Liver (tissue), 9 donors: ENCODE results near the gene PLOD3. TPM values are rescaled to one million over a fixed set of nuclear protein-coding genes. Genes with fewer than 3 reads are reported as not detected.

Experiments used
- DNase-seq: peaks from one replicate; pipeline ENCODE4 v3.0.0-alpha.2; 2017; ENCODE audit warnings: low spot score
- H3K27ac ChIP-seq, 2 donors: one replicate each; pipeline ENCODE4 v1.7.0; 2013; ENCODE audit warnings: inconsistent platforms in 2 of 2, low read length in 2 of 2, control low read depth in 1 of 2, low read depth in 1 of 2, mild to moderate bottlenecking in 1 of 2
- H3K27me3 ChIP-seq, 4 donors: one replicate each; pipeline versions ENCODE4 v1.6.1 to v1.7.0; 2013; ENCODE audit warnings: low read length in 3 of 4, inconsistent platforms in 1 of 4, mild to moderate bottlenecking in 1 of 4, moderate library complexity in 1 of 4; ENCODE audit not compliant: control insufficient read depth in 4 of 4, insufficient read depth in 4 of 4
- H3K36me3 ChIP-seq, 4 donors: one replicate each; pipeline versions ENCODE4 v1.6.1 to v1.7.0; 2013; ENCODE audit warnings: low read length in 3 of 4, mild to moderate bottlenecking in 3 of 4, low read depth in 1 of 4, moderate library complexity in 1 of 4; ENCODE audit not compliant: control insufficient read depth in 4 of 4, insufficient read depth in 3 of 4
- H3K4me1 ChIP-seq, 4 donors: one replicate each; pipeline versions ENCODE4 v1.6.1 to v1.7.0; 2013; ENCODE audit warnings: low read length in 3 of 4, mild to moderate bottlenecking in 3 of 4, moderate library complexity in 1 of 4; ENCODE audit not compliant: control insufficient read depth in 4 of 4, insufficient read depth in 4 of 4
- H3K4me3 ChIP-seq, 3 donors: one replicate each; pipeline versions ENCODE4 v1.6.1 to v1.7.0; 2013; ENCODE audit warnings: low read length in 3 of 3, control low read depth in 1 of 3, low read depth in 1 of 3, mild to moderate bottlenecking in 1 of 3
- H3K9ac ChIP-seq, 2 donors: one replicate each; pipeline ENCODE4 v1.7.0; 2013; ENCODE audit warnings: low read length in 2 of 2, mild to moderate bottlenecking in 2 of 2, moderate library complexity in 2 of 2, control low read depth in 1 of 2, low read depth in 1 of 2
- H3K9me3 ChIP-seq, 4 donors: one replicate each; pipeline versions ENCODE4 v1.6.1 to v1.7.0; 2013; ENCODE audit warnings: low read length in 3 of 4; ENCODE audit not compliant: control insufficient read depth in 4 of 4
- ATF3 ChIP-seq: IDR thresholded peaks from 2 replicates; pipeline ENCODE4 v1.6.1; 2016; ENCODE audit warnings: antibody characterized with exemption
- CTCF ChIP-seq: fragments of 150-350 bp; IDR thresholded peaks from 2 replicates; pipeline ENCODE4 v1.5.1; 2017; ENCODE audit warnings: improper control_type of control experiment, low read depth, low read length; ENCODE audit not compliant: missing input control
- EGR1 ChIP-seq, 2 donors: IDR thresholded peaks; 2 replicates each; pipeline ENCODE4 v1.6.1; 2016 to 2018; ENCODE audit warnings: antibody characterized with exemption in 2 of 2, low read depth in 2 of 2
- FOXA1 ChIP-seq: IDR thresholded peaks from 2 replicates; pipeline ENCODE4 v1.6.1; 2016; ENCODE audit warnings: antibody characterized with exemption
- FOXA2 ChIP-seq: IDR thresholded peaks from 2 replicates; pipeline ENCODE4 v1.6.1; 2016; ENCODE audit warnings: antibody characterized with exemption
- GABPA ChIP-seq, 2 donors: IDR thresholded peaks in 1 of 2; conservative IDR thresholded peaks in 1 of 2; 2 replicates each; pipeline ENCODE4 v1.6.1; 2016; ENCODE audit warnings: antibody characterized with exemption in 2 of 2, mild to moderate bottlenecking in 1 of 2, moderate library complexity in 1 of 2
- HNF4A ChIP-seq, 2 donors: conservative IDR thresholded peaks; 2 replicates each; pipeline ENCODE4 v1.6.1; 2016; ENCODE audit warnings: antibody characterized with exemption in 2 of 2, mild to moderate bottlenecking in 2 of 2
- HNF4G ChIP-seq: IDR thresholded peaks from 2 replicates; pipeline ENCODE4 v1.6.1; 2016; ENCODE audit warnings: antibody characterized with exemption
- JUND ChIP-seq, 2 donors: IDR thresholded peaks; 2 replicates each; pipeline ENCODE4 v1.6.1; 2016; ENCODE audit warnings: antibody characterized with exemption in 2 of 2
- MAX ChIP-seq: IDR thresholded peaks from 2 replicates; pipeline ENCODE4 v1.6.1; 2016; ENCODE audit warnings: antibody characterized with exemption
- NR2F2 ChIP-seq: IDR thresholded peaks from 2 replicates; pipeline ENCODE4 v1.6.1; 2016; ENCODE audit warnings: antibody characterized with exemption
- RAD21 ChIP-seq, 2 donors: IDR thresholded peaks; 2 replicates each; pipeline ENCODE4 v1.6.1; 2016; ENCODE audit warnings: antibody characterized with exemption in 2 of 2, mild to moderate bottlenecking in 2 of 2
- REST ChIP-seq: IDR thresholded peaks from 2 replicates; pipeline ENCODE4 v1.6.1; 2016; ENCODE audit warnings: antibody characterized with exemption, mild to moderate bottlenecking
- RXRA ChIP-seq, 2 donors: IDR thresholded peaks; 2 replicates each; pipeline ENCODE4 v1.6.1; 2017 to 2018; ENCODE audit warnings: antibody characterized with exemption in 2 of 2, mild to moderate bottlenecking in 1 of 2
- SP1 ChIP-seq: IDR thresholded peaks from 2 replicates; pipeline ENCODE4 v1.6.1; 2018; ENCODE audit warnings: antibody characterized with exemption, mild to moderate bottlenecking
- TAF1 ChIP-seq: conservative IDR thresholded peaks from 2 replicates; pipeline ENCODE4 v1.6.1; 2016; ENCODE audit warnings: antibody characterized with exemption, mild to moderate bottlenecking
- YY1 ChIP-seq: IDR thresholded peaks from 2 replicates; pipeline ENCODE4 v1.6.1; 2016; ENCODE audit warnings: antibody characterized with exemption, mild to moderate bottlenecking
- ZBTB33 ChIP-seq: IDR thresholded peaks from 2 replicates; pipeline ENCODE4 v1.6.1; 2016; ENCODE audit warnings: antibody characterized with exemption
- WGBS: extraction: QIAGEN DNeasy Blood & Tissue Kit; methylation state at CpG from one replicate; pipeline ENCODE4 v1.1.7; 2013; 5-methylcytosine and 5-hydroxymethylcytosine counted together
- polyA plus RNA-seq, 2 donors: library from polyadenylated mRNA; stranded (reverse) in 1 of 2; unstranded in 1 of 2; fragments of 200-250 nt in 1 of 2; fragments of >200 nt in 1 of 2; fragmentation: Nextera tagmentation in 1 of 2; extraction: Ambion mirVana in 1 of 2; gene quantifications; one replicate each; pipeline versions ENCODE4 v1.2.1 to v1.2.3, GENCODE V29; 2013 to 2015
- total RNA-seq, 2 donors: library from RNA; depleted of rRNA; stranded (reverse); fragments of >200 nt; gene quantifications; one replicate each; pipeline ENCODE4 v1.2.3, GENCODE V29; 2014
- donor health status: healthy.
- donor health status: healthy.
- donor health status: healthy.
- donor health status: healthy.
- donor health status: healthy.

PLOD3 gene
- 10 to 100 TPM; 19.4 to 32.1 TPM for total RNA-seq
- 10 to 100 TPM; 23.2 to 42.9 TPM for polyA plus RNA-seq

GRCh38 chr7:101217388-101218235, at the start of gene PLOD3, which contains the start of gene ZNHIT1:
TSS of gene PLOD3 (minus strand) at chr7:101217581. CDS start at chr7:101217274, 307 bp downstream.
TSS of gene ZNHIT1 (plus strand) at chr7:101218165. CDS start at chr7:101218196, 31 bp downstream.
- H3K9ac ChIP-seq = peak within 1 kb of the TSS; percentile 95 to 98
- H3K36me3 ChIP-seq = peaks cover 0 to 4% (median 2%) of the 10 kb centered on the region in 4 donors
- under 1% methylated on average over 57 of the region's 57 CpGs for WGBS
- H3K27ac ChIP-seq = peak within 1 kb of the TSS; percentile 96 to 99
- H3K27me3 ChIP-seq = no peaks in the 10 kb centered on the region
- DNase-seq = peak; percentile 94
- H3K4me1 ChIP-seq = peaks cover 20 to 43% (median 37%) of the 10 kb centered on the region in 4 donors
- H3K9me3 ChIP-seq = no peaks in the 10 kb centered on the region
- TF ChIP-seq RXRA (IDR thresholded peaks at IDR 0.05) (peak; percentile 36 to 47), EGR1 (IDR thresholded peaks at IDR 0.05; ENCODE audit: low read depth in 2 of 2) (peak; percentile 88 to 91), NR2F2 (peak; percentile 51), GABPA (IDR thresholded peaks at IDR 0.05 in 1 of 2, conservative IDR thresholded peaks at IDR 0.05 in 1 of 2) (peak; percentile 79 to 93), HNF4G (no peak), FOXA1 (no peak), JUND (IDR thresholded peaks at IDR 0.05) (peak in 1 of 2 donors; percentile 27), CTCF (peak; percentile 32), SP1 (peak; percentile 70), ZBTB33 (no peak), HNF4A (conservative IDR thresholded peaks at IDR 0.05) (peak; percentile 44 to 47), ATF3 (no peak), FOXA2 (no peak), RAD21 (IDR thresholded peaks at IDR 0.05) (peak; percentile 29 to 55), REST (peak; percentile 79), TAF1 (peak; percentile 20), MAX (peak; percentile 30), YY1 (peak; percentile 99)
- peak within 1 kb of the TSS; percentile 71 to 95 (median 87) for H3K4me3 ChIP-seq
